MCF 10A (cell line): Measurements from ENCODE around the gene TULP4. TPM values are rescaled to one million over a fixed set of nuclear protein-coding genes. Genes with fewer than 3 reads are reported as not detected.
A peak's percentile ranks its signal among the peaks of the same experiment; 100 is the strongest.

Experiments used
- BruUV-seq: library from RNA; stranded (reverse); fragments of 400-500 nt; replicated peaks from 2 replicates; lab custom pipeline; 2021; lab: Mats Ljungman, UMichigan
- CTCF ChIA-PET: fragments of 300-600 bp; sonication (Branson Sonifier 250); formaldehyde crosslinking; extraction: SDS; loops from one replicate; lab custom pipeline; 2021; ENCODE audit warnings: antibody characterized with exemption, inconsistent platforms; lab: Yijun Ruan, JAX
- POLR2A ChIA-PET: fragments of 300-600, 350-650 bp; sonication (Branson Sonifier 250); formaldehyde crosslinking; extraction: SDS; loops from one replicate; lab custom pipeline; 2020; ENCODE audit warnings: antibody characterized with exemption, inconsistent platforms; lab: Yijun Ruan, JAX
- DNase-seq: peaks from one replicate; pipeline ENCODE4 v3.0.0-alpha.2; 2018; ENCODE audit not compliant: unreplicated experiment
- H3K27ac Mint-ChIP-seq: one replicate; pipeline ENCODE4 v1.8.0; 2022; ENCODE audit warnings: mild to moderate bottlenecking, low read depth, mixed read lengths; ENCODE audit not compliant: unreplicated experiment
- H3K27me3 Mint-ChIP-seq: one replicate; pipeline ENCODE4 v1.8.0; 2022; ENCODE audit warnings: mixed read lengths; ENCODE audit not compliant: insufficient read depth, unreplicated experiment
- H3K36me3 Mint-ChIP-seq: one replicate; pipeline ENCODE4 v1.8.0; 2022; ENCODE audit warnings: mild to moderate bottlenecking, moderate library complexity, mixed read lengths; ENCODE audit not compliant: insufficient read depth, unreplicated experiment
- H3K4me1 Mint-ChIP-seq: one replicate; pipeline ENCODE4 v1.8.0; 2022; ENCODE audit warnings: mixed read lengths; ENCODE audit not compliant: insufficient read depth, unreplicated experiment
- H3K4me3 Mint-ChIP-seq: one replicate; pipeline ENCODE4 v1.8.0; 2022; ENCODE audit warnings: mild to moderate bottlenecking, moderate library complexity, mixed read lengths; ENCODE audit not compliant: unreplicated experiment
- H3K9me3 Mint-ChIP-seq: one replicate; pipeline ENCODE4 v1.8.0; 2022; ENCODE audit warnings: mixed read lengths; ENCODE audit not compliant: unreplicated experiment
- intact Hi-C: fragments of 100-400 bp; cut with micrococcal nuclease; formaldehyde crosslinking; loops from 2 replicates; pipeline ENCODE4 v1.14.1; 2022
- total RNA-seq: library from RNA; stranded (reverse); gene quantifications from 2 replicates; pipeline ENCODE4 v1.2.3, GENCODE V29; 2022
- TF ChIP-seq, protein P1 (sequence below): fragments of 200-600 bp; IDR thresholded peaks from one replicate; pipeline ENCODE4 v1.8.0; 2022; ENCODE audit warnings: antibody characterized with exemption, mild to moderate bottlenecking; ENCODE audit not compliant: unreplicated experiment

Gene TULP4
- total RNA-seq, 1 experiment from 2014 or later = 64.2 TPM

- Mint-ChIP-seq H3K36me3 (no peaks in the 10 kb centered on the region), H3K27me3 (no peaks in the 10 kb centered on the region), H3K4me3 (no peak overlapping the region), H3K27ac (no peak overlapping the region), H3K9me3 (peaks cover 5% of the 10 kb centered on the region), H3K4me1 (peaks cover 7% of the 10 kb centered on the region)
- POLR2A ChIA-PET = interaction anchor here (1.4 kb wide), 1 partner anchor 8 kb away, joined by 4 read pairs; no protein-coding TSS in a partner anchor
- CTCF ChIA-PET = interaction anchor here (0.7 kb wide), 1 partner anchor 1181 kb away, joined by 4 read pairs; no protein-coding TSS in a partner anchor
- TF ChIP-seq, protein P1, sequence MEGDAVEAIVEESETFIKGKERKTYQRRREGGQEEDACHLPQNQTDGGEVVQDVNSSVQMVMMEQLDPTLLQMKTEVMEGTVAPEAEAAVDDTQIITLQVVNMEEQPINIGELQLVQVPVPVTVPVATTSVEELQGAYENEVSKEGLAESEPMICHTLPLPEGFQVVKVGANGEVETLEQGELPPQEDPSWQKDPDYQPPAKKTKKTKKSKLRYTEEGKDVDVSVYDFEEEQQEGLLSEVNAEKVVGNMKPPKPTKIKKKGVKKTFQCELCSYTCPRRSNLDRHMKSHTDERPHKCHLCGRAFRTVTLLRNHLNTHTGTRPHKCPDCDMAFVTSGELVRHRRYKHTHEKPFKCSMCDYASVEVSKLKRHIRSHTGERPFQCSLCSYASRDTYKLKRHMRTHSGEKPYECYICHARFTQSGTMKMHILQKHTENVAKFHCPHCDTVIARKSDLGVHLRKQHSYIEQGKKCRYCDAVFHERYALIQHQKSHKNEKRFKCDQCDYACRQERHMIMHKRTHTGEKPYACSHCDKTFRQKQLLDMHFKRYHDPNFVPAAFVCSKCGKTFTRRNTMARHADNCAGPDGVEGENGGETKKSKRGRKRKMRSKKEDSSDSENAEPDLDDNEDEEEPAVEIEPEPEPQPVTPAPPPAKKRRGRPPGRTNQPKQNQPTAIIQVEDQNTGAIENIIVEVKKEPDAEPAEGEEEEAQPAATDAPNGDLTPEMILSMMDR = no peak
- DNase-seq = no peak
- no TSS peak for BruUV-seq
- intact Hi-C loops = no loop called here
Observed at GRCh38 chr6:158366363-158366762, 54.1 kb downstream of the TULP4 start.

DNA sequence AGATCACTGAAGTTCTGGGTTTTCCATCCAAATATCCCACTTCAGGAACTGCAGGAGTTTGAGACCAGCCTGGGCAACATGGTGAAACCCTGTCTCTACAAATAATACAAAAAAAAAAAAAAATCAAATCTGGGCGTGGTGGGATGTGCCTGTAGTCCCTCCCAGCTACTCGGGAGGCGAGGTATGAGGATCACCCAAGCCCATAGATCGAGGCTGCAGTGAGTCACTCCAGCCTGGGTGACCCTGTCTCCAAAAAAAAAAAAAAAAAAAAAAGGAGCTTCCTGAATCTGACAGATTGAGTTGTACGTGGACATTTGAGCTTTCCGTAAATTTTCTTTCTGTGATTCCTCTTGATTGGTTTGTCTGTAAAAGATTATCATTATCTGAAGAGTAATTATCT lies 55.6 kb downstream of the TULP4 start:
- no peak overlapping the region for H3K4me3 Mint-ChIP-seq
- DNase-seq = peak; percentile 38
- intact Hi-C loops = no loop called here
- CTCF ChIA-PET = interaction anchor here (0.5 kb wide), 1 partner anchor 365 kb away, joined by 4 read pairs; no protein-coding TSS in a partner anchor
- no peak overlapping the region for H3K27ac Mint-ChIP-seq
- no peaks in the 10 kb centered on the region for H3K27me3 Mint-ChIP-seq
- TF ChIP-seq, protein P1 = no peak
- no TSS peak for BruUV-seq
- H3K9me3 Mint-ChIP-seq = peaks cover 5% of the 10 kb centered on the region
- POLR2A ChIA-PET = interaction anchor here (1.3 to 2.2 kb wide), 2 partner anchors 10 to 14 kb away, joined by 4 to 7 read pairs; no protein-coding TSS in a partner anchor
- peaks cover 6% of the 10 kb centered on the region for H3K4me1 Mint-ChIP-seq
- no peaks in the 10 kb centered on the region for H3K36me3 Mint-ChIP-seq

- H3K36me3 Mint-ChIP-seq = no peaks in the 10 kb centered on the region
- no peak overlapping the region for H3K4me3 Mint-ChIP-seq
- no TSS peak for BruUV-seq
- CTCF ChIA-PET = interaction anchor here (0.7 kb wide), 1 partner anchor 8 kb away, joined by 3 read pairs; no protein-coding TSS in a partner anchor
- no peak overlapping the region for H3K27ac Mint-ChIP-seq
- DNase-seq = no peak
- intact Hi-C loops = no loop called here
- H3K27me3 Mint-ChIP-seq = no peaks in the 10 kb centered on the region
- H3K4me1 Mint-ChIP-seq = peaks cover 12% of the 10 kb centered on the region
- POLR2A ChIA-PET = interaction anchor here (1.0 to 2.2 kb wide), 2 partner anchors 9 to 11 kb away, joined by 3 to 7 read pairs; no protein-coding TSS in a partner anchor
- H3K9me3 Mint-ChIP-seq = peaks cover 5% of the 10 kb centered on the region
- TF ChIP-seq, protein P1 = no peak
Observed at GRCh38 chr6:158369241-158369640, 57.0 kb downstream of the TULP4 start.

GRCh38 chr6:158370805-158371204 lies 58.5 kb downstream of the TULP4 start:
- Mint-ChIP-seq H3K4me1 (peaks cover 18% of the 10 kb centered on the region), H3K36me3 (no peaks in the 10 kb centered on the region), H3K4me3 (no peak overlapping the region), H3K27ac (peak overlapping the region; percentile 6), H3K27me3 (no peaks in the 10 kb centered on the region), H3K9me3 (peaks cover 5% of the 10 kb centered on the region)
- no TSS peak for BruUV-seq
- DNase-seq = no peak
- TF ChIP-seq, protein P1 = no peak
- ChIA-PET CTCF (interaction anchor here (0.6 to 0.7 kb wide), 2 partner anchors 99 to 1775 kb away, joined by 3 read pairs; no protein-coding TSS in a partner anchor), POLR2A (interaction anchor here (1.3 kb wide), 1 partner anchor 9 kb away, joined by 6 read pairs; no protein-coding TSS in a partner anchor)
- intact Hi-C loops = no loop called here
